HG02981 (cell line): ENCODE measurements around the gene XNDC1N.

Source experiments
- ATAC-seq: cut with Tn5 transposase; IDR thresholded peaks from one replicate; pipeline ENCODE4 v1.9.1; 2021; ENCODE audit warnings: mild to moderate bottlenecking, moderate library complexity; ENCODE audit not compliant: unreplicated experiment

The XNDC1N gene

DNA sequence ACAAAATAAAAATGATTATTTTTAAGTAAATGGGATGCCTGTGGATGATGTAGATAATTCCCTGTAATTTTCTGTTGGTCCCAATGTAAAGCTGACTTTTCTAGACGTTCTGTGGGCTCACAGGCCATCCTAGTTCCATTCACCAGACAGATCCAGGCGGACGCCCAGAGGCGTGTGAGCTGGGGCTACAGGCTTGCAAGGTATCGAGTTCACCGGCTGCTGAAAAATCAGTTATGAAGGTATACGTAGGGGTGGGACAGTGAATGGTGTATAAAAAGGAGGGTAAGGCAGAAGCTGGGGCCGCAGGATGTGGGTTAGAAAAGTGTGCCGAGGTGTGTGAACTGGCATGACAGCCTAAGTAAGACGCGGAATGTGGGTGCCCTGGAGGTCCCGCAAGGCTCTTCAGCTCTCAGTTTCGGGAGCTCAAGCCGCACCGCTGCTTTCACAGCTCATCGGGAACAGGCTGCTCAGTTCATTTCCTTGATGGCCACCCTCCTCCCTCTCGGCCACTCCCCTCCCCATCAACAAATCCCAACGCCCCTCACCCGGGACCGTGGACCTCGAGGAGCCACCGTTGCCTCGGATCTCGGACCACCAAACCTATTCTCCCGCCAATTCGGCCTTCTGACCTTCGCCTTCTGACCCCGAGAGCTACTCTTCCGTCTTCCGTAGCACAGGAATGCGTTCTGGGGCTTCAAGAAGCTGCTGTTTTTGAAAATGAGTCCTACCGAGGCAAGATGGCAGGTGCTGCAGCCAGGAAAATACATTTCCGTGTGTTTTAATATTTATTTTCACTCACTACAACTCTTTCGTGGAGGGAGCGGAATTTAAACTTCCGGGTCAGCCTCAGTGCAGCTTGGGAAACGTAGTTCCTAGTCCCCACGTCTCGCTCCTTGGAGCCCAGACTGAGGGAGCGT is at the start of gene XNDC1N:
Gene XNDC1N (minus strand): TSS at position 775 of the 917 bp plus-strand sequence. CDS start 5,241 bp downstream, outside the sequence.
- ATAC-seq, result peak; percentile 60

GRCh38 chr11:71977743-71978418 is 49.5 kb upstream of the XNDC1N start:
- no peak for ATAC-seq

- ATAC-seq, result no peak
These were observed 48.7 kb upstream of the XNDC1N start for GRCh38 chr11:71977090-71977489.

DNA sequence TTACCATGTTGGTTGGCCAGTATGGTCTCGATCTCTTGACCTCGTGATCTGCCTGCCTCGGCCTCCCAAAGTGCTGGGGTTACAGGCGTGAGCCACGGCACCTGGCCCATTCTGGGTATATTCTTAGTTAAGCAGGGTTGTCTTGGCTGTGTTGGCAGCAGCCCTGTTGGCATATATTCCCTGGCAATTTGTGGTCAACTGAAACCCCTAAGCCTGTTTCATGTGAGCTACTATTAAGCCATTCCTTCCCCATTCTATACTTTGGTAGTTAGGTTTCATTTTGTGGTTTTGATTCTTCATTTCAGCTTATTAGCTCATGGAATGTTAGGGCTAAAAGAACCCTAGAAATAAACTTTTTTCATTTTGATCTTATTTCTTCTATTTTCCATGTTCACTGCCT is 48.2 kb upstream of the XNDC1N start:
- no peak for ATAC-seq

- no peak for ATAC-seq
These were observed 43.3 kb upstream of the XNDC1N start for GRCh38 chr11:71971680-71972079.

GRCh38 chr11:71964641-71965040 is 36.2 kb upstream of the XNDC1N start:
- no peak for ATAC-seq

GRCh38 chr11:71963468-71963867 is 35.1 kb upstream of the XNDC1N start:
- ATAC-seq, result no peak

- ATAC-seq, result peak; percentile 81
These were observed 34.1 kb upstream of the XNDC1N start for GRCh38 chr11:71962428-71963038.

DNA sequence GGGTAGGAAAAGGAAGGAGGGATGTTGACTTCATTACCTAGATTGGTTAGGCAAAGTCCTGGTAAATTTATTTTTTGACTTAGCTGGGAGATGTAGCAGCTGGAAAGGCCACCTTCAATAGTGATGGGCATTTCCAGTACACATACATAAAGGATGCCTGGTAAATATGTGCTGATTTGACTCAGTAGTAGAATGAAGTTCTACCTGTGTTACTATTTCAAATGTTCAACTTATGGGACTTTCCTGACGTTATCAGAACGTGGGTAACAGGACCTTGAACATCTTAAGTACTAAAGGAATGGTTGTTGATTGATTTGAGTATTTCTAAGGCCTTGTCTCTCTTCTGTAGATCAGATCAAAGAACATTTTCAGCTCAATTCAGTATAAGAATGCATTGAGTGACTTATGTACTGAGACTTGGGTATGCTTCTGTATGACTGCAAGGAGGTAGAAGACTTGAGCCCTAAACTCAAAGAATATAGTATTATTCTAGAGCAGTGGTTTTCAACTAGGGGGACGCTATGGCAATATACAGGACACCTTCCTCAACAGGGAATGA is 27.6 kb upstream of the XNDC1N start:
- no peak for ATAC-seq

DNA sequence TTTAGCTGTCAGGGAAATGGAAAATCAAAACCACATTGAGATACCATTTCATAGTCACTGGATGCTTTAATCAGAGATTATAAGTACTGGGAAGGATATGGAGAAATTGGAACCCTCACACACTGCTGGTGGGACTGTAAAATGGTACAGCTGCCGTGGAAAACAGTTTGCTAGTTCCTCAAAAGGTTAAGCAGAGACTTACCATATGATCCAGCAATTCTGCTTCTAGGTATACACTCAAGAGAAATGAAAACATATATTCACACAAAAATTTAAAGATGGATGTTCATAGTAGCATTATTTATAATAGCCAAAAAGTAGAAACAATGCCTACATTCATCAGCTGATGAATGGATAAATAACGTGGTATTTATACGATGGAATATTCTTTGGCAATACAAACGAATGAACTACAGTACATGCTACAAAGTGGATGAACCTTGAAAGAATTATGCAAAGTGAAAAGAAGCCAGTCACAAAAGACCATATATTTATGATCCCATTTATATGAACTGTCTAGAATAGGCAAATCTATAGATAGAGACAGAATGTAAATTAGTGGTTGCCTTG is 23.4 kb upstream of the XNDC1N start:
- no peak for ATAC-seq

- ATAC-seq, result no peak
These were observed 20.6 kb upstream of the XNDC1N start for GRCh38 chr11:71949034-71949433.

DNA sequence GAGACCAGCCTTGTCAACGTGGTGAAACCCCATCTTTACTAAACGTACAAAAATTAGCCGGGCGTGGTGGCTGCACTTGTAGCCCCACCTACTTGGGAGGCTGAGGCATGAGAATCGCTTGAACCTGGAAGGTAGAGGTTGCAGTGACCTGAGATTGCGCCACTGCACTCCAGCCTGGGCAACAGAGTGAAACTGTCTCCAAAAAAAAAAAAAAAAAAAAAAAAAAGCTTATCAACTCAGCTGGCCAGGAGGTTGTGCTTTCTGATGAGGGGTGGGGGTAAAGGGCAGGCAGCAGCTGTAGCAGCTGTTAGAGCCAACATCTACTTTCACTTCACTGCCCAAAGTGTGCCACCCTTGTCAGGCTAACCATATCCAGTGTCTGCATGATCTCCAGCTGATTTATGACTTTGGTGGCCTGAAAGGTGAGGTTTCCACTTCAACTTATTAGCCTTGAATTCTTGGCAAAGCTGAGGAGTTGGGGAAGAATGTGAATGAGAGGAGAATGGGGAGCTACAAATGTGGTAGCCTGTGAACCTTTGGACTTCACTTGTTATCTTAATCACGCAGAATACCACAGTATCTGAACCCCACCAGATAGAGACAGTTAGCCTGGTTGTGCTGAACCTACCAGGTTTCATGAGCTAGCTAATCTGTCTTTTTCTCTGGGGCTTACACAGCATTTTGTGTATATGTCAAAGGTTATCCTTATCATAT is 20.1 kb upstream of the XNDC1N start:
- ATAC-seq, result no peak

DNA sequence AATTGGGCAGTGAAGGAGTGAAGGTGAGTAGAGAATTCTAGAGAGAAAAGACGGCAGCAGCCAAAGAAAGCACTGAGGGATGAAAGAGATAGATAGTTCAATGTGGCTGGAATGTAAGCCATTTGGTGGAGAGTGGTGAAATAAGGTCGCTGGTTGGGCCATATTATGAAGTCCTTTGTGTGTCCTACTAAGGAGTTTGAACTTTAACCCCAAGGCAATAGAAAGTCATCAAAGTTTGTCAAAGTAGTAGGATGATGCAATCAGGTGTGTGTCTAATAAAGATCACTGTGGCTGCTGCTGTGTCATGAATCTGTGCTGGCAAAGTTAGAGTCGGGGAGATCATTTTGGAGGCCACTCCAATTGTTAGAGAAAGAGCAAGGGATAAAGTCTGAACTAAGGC is 19.1 kb upstream of the XNDC1N start:
- no peak for ATAC-seq

DNA sequence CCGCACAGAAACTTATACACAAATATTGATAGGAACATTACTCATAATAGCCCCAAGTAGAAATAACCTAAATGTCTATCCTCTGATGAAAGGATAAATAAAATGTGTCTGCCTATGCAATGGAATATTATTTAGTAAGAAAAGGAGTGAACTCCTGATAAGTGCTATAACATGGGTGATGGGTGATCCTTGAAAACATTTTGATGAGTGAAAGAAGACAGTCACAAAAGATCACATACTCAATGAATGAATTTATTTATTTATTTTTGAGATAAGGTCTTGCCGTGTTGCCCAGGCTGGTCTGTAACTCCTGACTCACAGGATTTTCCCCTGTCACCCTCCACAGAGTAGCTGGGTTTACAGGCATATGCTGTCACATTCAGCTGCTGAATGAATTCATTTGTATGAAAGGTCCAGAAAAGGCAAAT is 17.8 kb upstream of the XNDC1N start:
- no peak for ATAC-seq

DNA sequence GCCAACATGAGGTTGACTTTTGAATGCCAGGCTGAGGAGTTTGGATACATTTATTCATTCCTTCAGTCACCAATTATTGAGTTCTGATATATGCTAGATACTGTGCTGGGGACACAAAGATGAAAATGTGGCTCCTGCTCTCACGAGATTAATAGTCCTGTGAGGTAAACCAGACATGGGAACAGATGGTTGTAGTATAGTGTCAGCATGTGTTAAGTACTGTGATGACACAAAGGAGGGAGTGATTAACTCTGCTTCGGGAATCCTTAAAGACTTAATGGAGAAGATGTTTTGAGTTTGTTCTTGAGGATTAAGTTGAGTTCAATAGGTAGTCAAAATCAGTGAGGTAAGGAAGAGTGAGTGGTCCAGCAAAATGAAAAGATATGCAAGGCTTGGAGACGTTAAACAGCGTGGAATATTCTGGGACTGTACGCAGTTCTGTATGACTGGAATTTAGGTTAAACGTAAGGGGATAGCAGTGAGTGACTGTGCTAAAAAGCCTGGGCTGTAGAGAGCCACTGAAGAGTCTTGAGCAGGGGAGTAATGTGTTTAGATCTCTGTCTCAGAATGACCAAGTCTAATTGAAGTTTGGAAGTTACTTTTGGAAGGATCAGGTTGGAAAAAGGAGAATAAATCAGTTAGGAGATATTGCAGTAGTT is 12.3 kb upstream of the XNDC1N start:
- no peak for ATAC-seq

DNA sequence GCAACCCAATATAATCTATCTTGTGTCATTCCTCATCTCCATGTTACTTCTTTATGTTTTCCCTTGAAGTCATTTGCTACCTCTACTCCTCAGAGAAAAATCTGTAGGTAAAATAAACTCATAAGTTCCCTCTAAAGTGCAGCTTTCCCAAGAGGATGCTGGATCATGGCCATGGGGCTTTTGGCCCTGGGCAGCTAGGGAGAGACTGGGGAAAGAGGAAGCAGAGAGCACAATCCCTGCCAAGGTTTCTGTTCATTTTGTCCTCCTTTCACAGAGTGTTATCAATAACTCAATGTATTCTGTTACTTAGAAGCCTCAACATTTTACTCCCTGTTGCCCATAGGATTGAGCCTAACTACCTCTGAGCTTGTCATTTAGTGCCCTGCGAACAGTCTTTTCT is 9.4 kb upstream of the XNDC1N start:
- ATAC-seq, result no peak

DNA sequence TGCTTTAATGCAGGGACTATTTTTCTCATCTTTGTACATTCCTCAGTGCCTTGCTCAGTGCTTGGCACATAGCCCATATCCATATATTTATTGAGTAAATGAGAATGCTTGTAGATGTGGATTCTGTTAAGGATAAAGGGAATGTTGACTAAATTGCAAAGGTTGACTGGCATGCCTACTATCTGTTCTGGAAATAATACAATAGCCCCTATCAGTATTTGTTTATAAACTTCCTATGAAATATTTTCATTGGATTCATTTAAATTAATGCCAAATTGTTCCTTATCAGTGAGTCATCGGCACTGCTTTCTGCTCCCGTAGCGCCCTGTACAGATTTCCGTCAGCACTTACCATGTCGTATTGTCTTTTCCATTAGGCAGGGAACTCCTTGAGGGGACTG is 8.4 kb upstream of the XNDC1N start:
- no peak for ATAC-seq

- ATAC-seq, result no peak
These were observed 7.0 kb upstream of the XNDC1N start for GRCh38 chr11:71935338-71935925.

GRCh38 chr11:71934213-71934612 is 5.8 kb upstream of the XNDC1N start:
- no peak for ATAC-seq
